HG02588 (cell line): ENCODE data around the gene TMEM221.
"Not testable (repeated sequence)": the region's sequence is repeated elsewhere in the genome, so short reads cannot be mapped to it uniquely, and the experiment has no call there.

Experiments used
- ATAC-seq: cut with Tn5 transposase; IDR thresholded peaks from one replicate; pipeline ENCODE4 v1.9.1; 2021; ENCODE audit warnings: mild to moderate bottlenecking, moderate library complexity; ENCODE audit not compliant: unreplicated experiment

TMEM221 gene

DNA sequence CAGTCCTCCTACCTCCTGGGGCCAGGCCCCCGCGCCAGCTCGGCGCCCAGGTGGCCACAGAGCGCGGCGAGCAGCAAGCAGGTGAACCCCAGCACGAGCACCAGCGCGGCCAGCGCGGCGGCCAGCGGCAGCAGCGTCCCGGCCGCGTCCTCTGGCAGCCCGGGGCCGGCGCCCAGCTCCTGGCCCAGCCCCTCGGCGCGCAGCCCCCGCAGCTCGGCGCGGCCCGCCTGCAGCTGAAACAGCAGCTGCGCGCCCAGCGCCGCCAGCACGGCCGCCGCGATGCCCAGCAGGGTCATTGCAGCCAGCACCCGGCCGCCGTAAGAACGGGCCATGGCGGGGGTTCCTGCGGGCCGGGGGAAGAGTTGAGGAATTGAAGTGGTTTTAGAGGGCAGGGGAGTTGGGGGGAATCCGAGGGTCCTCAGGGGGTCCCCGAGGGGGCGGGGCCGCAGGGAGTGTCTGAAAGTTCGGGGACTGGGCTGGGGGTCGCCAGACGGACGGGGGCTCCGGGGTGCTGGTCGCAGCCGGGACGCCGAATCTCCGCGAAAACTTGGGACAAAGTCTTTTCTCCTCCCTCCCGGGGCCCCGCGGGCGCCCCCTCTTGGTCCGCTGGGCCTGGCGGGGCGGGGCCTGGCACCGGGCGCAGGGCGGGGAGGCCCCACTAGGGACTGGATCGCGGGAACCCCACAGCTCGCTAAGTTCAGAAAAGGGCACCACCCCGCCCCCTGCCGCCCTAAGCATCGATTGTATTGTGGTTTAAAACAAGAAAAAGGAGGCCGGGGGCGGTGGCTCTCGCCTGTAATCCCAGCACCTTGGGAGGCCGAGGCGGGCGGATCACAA, at the start of gene TMEM221:
TMEM221 (minus strand) TSS at position 538 of the 837 bp plus-strand sequence; CDS start at position 332, 206 bp downstream.
- no peak for ATAC-seq

DNA sequence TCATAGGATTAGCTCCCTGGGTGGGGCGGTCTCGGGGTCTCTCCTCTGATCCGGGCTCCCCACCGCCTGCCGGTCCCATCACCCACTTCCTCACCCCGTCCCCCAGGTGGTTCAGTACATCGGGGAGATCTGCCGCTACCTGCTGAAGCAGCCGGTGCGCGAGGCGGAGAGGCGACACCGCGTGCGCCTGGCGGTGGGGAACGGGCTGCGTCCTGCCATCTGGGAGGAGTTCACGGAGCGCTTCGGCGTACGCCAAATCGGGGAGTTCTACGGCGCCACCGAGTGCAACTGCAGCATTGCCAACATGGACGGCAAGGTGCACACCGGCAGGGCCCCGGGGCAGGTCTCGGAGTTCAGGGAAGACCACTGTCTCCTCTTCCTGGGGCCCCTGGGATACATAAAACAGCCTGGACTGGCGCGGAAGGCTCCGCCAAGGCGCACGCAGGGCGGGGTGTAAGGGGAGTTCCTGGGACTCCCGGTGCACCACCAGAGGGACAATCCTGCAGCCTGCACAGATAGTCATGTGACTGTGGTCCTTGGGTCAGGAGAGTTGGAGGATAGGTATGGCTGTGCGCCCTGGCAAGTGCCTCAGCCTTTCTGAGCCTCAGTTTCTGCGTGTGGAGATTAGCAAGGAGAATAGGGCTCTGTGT, 48.8 kb upstream of the TMEM221 start:
- no peak for ATAC-seq

DNA sequence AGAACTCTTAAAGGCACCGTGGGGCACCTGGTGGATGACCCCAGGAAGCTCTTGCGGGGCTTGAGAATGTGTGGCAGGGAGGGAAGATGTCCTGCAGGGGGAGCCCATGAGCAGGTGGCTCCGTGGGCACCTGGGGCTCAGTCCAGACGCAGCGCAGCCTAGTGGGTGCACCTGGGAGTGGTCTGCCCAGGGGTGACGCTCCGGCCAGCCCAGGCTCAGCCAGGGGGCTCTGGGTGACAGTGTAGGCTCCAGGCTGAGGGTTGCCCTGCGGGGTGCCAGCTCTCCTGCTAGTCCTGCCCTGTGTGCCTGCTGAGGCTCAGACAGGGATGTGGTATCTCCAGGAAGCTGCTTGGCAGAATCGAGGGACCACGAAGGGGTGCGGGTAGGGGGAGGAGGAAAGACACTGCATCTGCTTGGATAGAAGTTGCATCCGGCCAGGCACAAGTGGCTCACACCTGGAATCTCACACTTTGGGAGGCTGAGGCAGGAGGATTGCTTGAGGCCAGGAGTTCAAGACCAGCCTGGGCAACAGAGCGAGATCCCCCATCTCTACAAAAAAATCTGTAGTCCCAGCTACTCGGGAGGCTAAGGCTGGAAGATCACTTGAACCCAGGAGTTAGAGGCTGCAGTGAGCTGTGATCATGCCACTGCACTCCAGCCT, 48.0 kb upstream of the TMEM221 start:
- peak; percentile 54 for ATAC-seq

DNA sequence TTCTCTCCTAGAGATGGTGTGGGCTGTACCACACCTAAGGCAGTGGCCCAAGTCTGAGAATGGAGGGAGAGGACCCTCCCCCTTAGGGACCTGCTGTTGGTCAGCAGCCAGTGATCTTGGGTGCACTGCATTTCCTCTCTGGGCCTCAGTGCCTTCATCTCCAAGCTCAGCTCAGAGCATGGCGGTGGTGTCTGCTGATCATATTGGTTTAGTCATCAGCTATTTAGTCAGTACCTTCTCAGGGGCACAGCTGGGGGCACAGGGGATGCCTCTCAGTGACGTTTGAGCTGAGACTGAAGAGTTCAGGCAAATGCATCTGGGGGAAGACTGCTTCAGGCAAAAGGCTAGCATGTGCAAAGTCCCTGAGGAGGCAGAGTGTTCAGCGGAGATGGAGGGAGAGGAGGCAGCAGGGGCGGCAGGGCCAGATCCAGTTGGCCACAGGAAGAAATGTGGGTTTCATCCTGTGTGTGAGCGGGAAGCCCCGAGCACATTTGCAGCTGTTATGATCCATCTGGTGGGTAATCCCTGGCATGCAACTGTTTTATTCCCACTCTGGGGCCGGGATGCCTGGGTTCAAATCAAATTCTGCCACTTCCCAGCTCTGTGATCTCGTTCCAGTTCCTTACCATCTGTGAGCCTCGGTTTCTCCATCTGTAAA, 47.3 kb upstream of the TMEM221 start:
- no peak for ATAC-seq

DNA sequence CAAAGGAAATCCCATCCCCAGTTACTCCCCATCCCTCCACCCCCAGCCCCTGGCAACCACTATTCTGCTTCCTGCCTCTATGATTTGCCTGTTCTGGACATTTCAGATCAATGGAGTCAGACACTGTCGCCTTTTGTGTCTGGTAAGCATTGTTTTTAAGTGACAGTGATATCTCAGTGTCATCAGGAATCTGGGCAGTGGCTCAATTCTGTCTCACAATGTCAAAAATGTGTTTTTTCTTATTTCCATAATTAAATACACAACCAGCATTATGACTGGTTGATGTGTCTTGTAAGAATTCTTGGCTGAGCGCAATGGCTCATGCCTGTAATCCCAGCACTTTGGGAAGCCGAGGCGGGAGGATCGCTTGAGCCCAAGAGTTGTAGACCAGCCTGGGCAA, 42.8 kb upstream of the TMEM221 start:
- ATAC-seq, result no peak

DNA sequence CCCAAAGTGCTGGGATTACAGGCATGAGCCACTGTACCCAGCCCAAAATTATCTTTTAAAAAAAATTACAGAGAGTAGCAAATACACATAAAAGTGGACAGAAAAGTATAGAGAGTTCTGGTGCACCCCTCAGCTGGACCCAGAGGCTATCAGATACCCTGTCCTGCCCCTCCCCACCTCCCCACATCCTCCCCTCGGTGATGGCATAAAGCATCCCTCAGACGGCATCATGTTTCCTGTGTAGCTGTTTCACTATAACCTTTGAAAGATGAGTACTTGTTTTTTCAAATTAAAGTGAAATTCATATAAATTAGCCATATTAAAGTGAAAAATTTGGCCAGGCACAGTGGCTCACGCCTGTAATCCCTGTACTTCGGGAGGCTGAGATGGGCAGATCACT, 41.9 kb upstream of the TMEM221 start:
- no peak for ATAC-seq

DNA sequence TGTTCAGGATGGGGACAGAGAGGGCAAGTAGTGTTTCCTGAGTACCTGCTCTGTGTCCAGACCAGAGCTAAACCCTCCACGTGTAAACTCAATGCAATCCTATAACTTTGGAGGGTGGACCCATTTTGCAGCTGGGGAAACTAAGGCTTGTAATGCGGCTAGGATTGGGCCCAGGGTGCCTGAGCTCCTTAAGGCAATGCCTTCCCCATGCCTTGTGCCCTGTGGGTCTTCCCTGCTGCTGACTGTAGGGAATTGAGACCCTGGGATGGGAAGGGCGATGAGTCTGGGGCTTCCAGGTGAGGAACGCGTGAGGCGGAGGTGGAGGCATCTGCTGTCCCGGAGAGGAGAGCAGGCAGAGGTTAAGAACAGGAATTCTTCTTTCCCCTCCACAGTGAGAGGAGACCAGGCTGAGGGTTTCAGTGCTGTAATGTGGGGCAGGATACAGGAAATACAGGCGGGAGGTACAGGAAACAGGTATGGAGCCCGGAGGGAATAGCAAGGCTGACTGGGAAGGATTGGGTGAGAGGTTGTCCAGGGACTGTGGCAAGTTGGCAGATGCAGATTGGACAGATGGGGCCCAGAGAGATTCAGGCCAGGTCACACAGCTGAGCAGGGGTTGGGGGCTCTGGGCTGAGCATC, 41.0 kb upstream of the TMEM221 start:
- ATAC-seq, result no peak

DNA sequence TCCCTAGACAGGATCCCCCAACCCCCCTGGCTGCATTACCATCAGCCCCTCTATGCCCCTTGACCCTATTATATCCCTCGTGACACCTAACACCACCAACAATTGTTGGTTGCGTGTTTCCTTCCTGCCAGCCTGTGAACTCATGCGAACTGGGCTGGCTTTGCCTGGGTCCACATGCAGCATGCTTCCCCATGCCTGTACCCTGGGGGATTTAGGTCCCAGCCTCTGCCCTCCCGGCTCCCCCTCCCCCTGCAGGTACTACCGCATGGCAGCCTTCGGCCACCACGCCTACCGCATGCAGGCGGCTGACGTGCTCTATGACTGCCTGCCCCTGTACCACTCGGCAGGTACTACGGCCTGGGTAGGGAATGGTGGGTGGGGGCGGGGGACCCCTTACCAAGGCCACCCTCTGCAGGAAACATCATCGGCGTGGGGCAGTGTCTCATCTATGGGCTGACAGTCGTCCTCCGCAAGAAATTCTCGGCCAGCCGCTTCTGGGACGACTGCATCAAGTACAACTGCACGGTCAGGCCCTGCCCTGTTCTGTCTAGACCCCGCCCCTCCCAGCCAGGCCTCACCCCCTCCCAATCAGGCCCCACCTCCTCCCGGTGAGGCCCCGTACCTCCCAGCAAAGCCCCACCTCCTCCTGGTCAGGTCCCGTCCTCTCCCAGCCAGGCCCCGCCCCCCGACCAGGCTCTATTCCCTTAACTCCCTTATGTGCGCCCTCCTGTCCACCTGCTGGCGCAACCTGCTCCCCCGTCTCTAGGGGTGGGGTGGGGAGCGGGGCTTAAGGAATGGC, 40.3 kb upstream of the TMEM221 start:
- no peak for ATAC-seq

DNA sequence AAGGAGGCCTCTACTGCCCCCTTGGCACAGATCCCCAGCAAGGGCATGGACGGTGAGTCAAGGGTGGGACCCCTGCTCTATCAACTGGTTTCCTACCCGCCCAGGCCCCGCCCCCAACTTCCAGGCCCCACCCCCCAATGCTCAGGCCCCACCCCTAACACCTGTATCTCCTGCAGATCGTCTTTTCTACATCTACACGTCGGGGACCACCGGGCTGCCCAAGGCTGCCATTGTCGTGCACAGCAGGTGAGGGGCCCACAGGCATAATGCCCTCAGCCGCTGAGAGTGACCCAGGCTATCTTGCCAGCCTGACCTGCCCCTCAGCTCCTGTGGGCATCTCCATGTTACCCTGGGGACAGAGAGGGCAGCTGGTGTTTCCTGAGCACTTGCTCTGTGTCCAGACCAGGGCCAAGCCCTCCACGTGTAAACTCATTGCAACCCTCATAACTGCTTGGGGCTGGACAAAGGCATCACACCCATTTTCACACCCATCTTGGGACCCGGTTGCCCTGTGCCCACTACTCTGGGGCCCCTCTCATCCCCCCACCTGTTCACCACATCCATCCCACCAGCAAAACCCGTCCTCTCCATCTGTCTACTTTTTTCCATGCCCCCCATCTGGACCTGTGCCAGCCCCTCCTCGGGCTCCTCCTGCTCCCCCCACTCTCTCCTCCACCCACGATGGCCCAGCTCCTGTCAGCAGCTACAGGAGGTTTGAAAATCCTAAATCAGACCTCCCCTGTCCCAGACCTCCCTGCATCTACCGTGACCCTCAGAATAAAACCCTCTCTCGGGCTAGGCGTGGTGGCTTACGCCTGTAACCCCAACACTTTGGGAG, 39.0 kb upstream of the TMEM221 start:
- ATAC-seq, result no peak

DNA sequence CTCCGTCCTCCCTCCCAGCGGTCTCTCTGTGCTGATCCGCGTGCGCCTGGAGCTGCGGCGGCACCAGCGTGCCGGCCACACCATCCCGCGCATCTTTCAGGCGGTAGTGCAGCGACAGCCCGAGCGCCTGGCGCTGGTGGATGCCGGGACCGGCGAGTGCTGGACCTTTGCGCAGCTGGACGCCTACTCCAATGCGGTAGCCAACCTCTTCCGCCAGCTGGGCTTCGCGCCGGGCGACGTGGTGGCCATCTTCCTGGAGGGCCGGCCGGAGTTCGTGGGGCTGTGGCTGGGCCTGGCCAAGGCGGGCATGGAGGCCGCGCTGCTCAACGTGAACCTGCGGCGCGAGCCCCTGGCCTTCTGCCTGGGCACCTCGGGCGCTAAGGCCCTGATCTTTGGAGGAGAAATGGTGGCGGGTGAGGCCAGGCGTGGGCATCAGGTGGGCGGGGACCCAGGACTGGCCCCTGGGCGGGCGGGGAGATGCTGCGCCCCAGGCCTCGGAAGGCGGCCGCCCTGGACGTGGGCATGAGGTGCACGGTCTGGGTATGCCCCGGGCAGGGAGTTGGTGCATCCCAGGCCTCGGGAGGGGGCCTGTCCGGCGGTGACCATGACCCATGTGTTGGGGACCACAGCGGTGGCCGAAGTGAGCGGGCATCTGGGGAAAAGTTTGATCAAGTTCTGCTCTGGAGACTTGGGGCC, 38.2 kb upstream of the TMEM221 start:
- ATAC-seq, result no peak

DNA sequence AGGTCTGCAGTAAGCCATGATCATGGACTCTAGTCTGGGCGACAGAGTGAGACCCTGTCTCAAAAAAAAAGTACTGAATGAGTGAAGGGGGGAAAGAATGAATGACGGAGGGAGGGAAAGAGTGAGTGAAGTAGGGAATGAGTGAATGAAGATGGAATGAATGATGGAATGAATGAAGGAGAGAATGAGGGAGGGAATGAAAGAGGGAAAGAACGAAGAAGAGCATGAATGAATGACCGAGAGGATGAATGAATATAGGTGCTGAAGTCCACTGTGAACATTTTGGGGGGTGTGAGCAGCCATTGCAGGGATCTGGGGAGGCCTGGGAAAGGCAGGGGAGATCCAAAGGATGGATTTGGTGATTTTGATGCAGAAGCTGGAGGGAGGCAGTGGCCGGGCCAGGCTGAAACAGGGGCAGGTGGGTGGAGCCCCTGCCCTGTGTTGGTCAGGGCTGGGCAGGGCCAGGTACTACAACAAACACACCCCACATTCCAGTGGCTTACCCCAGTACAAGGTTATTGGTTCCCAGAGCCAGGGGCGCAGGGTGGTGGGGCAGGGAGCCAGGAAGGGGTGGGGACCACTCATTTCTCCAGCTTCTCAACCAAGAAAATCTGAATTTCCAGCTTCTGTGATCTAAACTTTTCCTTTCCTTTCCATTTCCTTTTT, 36.2 kb upstream of the TMEM221 start:
- no peak for ATAC-seq

DNA sequence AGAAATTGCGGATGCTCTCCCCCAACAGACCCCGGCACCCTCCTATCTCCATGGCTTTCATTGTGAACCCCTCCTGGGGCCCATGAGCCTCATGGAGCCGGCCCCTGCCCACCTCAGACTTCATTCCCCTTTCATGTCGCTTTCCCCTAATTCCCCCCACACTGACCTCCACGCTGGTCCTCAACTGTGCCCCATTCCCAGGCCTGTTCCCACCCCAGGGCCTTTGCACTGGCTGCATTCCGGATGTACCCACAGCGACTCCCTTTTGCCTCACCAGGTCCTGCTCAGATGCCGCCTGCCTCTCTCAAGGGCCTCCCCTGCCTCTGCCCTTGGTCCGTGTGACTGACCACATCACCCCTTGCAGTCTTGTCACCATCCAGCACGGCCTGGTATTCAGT, 35.1 kb upstream of the TMEM221 start:
- ATAC-seq, result no peak

DNA sequence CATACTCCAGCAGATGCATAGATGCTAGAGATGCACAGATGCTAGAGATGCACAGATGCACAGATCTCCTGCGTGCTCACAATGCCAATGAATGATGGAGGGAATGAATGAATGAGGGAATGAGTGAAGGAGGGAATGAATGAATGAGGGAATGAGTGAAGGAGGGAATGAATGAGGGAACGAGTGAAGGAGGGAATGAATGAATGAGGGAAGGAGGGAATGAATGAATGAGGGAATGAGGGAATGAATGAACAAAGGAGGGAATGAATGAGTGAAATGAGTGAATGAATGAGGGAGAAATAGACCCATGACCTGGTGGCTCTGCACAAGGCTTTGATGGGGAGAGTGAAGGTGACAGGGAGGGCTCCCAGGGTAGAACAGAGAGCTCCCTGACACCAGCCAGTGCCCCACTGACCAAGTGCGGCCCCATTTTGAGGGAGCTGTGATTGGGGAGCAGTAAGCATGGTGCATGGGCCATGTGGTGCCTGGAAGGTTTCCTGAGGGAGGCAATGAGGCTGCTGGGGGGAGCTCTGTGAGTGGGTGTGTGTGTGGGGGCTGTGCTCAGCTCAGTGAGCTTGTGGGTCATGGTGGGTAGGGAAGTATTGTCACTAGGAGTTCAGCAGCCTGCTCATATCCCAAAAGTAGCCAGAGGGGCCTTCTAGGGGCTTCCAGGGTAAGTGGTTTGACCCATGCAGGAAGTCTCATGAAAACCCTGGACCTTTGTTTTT, 34.6 kb upstream of the TMEM221 start:
- no peak for ATAC-seq

DNA sequence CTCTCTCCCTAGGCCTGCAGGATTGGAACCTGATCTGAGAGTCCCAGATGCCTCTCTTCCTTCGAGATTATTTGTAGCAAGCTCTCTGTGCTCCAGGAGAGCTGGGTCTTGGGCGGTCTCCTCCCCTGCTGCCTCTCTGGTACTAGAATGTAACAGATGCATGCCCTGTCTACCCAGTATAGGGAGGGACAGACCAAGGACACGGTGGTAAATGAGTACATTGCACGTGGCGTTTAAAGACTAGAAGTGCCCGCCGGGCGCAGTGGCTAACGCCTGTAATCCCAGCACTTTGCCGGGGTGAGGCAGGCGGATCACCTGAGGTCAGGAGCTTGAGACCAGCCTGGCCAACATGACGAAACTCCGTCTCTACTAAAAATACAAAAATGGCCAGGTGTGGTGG, 33.5 kb upstream of the TMEM221 start:
- no peak for ATAC-seq

DNA sequence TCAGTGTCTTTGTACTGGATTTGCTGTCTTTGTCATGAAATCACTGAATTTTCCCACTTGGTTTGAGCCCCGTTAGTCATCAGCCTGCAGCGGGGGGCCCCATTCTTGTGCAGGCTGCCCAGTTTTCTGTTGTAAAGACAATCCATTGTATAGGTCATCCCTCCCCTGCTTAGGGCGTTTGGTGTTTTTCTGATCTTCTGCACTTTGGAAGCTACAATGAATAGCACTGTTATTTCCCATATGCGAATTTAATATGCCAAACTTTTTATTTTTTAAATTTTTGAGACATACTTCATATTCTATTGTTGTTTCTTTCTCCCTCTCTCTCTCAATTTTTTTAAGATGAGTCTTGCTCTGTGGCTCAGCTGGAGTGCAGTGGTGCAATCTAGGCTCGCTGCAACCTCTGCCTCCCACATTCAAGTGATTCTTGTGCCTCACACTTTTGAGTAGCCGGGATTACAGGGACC, 30.9 kb upstream of the TMEM221 start:
- no peak for ATAC-seq

DNA sequence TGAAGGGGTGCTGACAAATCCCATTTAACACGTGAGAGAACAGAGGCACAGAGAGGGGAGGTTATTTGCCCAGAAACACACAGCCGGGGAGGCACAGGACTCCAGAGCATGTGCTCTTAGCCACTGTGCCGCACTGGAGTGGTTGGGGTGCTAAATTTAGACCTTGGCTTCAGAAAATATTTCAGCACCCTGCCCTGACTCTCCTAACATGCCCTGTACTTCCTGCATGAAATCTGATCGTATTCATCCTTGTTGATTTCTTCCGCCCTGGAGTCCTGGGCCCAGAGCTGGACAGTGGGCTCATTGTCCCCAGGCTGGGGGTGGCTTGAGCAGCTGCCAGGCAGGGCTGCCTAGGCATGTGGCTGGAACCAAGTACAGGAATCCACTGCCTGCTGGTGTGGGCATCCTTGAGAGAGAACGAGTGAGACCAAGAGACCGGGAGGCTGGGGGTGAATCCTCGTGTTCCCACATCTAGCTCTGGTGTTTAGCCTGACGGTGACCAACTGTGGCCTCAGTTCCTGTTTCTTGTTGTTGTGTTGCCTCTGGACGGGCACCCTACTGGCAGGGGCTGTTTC, 27.2 kb upstream of the TMEM221 start:
- no peak for ATAC-seq

DNA sequence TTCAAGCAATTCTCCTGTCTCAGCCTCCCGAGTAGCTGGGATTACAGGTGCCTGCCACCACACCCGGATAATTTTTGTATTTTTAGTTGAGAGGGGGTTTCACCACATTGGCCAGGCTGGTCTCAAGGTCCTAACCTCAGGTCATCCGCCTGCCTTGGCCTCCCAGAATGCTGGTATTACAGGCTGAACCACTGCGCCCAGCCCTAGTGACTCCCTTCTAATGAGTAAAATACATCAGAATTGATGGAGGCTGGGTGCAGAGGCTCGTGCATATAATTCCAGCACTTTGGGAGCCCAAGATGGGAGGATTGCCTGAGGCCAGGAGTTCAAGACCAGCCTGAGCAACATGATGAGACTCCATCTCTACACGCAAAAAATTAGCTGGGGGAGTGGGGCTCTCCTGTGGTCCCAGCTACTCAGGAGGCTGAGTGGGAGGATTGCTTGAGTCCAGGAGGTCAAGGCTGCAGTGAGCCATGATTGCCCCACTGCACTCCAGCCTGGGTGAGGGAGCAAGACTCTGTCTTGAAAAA, 26.6 kb upstream of the TMEM221 start:
- not testable (repeated sequence) for ATAC-seq
